MM.1S (cell line): Measurements from ENCODE around the gene LRRC61.
A peak's percentile ranks its signal among the peaks of the same experiment; 100 is the strongest.
"Not testable (repeated sequence)": the region's sequence is repeated elsewhere in the genome, so short reads cannot be mapped to it uniquely, and the experiment has no call there.

Source experiments
- DNase-seq: peaks from one replicate; pipeline ENCODE4 v3.0.0-alpha.2; 2015
- H2AFZ ChIP-seq: fragments of 300-600 bp; sonication (generic); 2 replicates; pipeline ENCODE4 v1.6.0; 2016; ENCODE audit warnings: antibody characterized with exemption, low read length
- H3F3A ChIP-seq: fragments of 300-600 bp; sonication (generic); 2 replicates; pipeline ENCODE4 v1.6.1; 2016; ENCODE audit warnings: mild to moderate bottlenecking, antibody characterized with exemption, low read length, moderate library complexity, mixed read lengths; ENCODE audit not compliant: insufficient read depth
- H3K27ac ChIP-seq: fragments of 300-600 bp; sonication (generic); 2 replicates; pipeline ENCODE4 v1.5.1; 2016; ENCODE audit warnings: mild to moderate bottlenecking, low read length
- H3K27me3 ChIP-seq: fragments of 300-600 bp; sonication (generic); replicated peaks from 2 replicates; pipeline ENCODE4 v1.6.0; 2016; ENCODE audit warnings: low read length; ENCODE audit not compliant: insufficient read depth
- H3K36me3 ChIP-seq: fragments of 300-600 bp; sonication (generic); replicated peaks from 2 replicates; pipeline ENCODE4 v1.6.1; 2016; ENCODE audit warnings: mild to moderate bottlenecking, low read length, mixed read lengths; ENCODE audit not compliant: insufficient read depth
- H3K4me1 ChIP-seq: fragments of 300-600 bp; sonication (generic); 2 replicates; pipeline ENCODE4 v1.6.1; 2016; ENCODE audit warnings: low read length, mixed read lengths
- H3K4me2 ChIP-seq: fragments of 300-600 bp; sonication (generic); 2 replicates; pipeline ENCODE4 v1.6.0; 2016; ENCODE audit warnings: low read depth, low read length
- H3K4me3 ChIP-seq: fragments of 300-600 bp; sonication (generic); 2 replicates; pipeline ENCODE4 v1.5.1; 2016; ENCODE audit warnings: low read length, mixed read lengths
- H3K79me2 ChIP-seq: fragments of 300-600 bp; sonication (generic); 2 replicates; pipeline ENCODE4 v1.6.1; 2016; ENCODE audit warnings: mixed run types, low read length, mixed read lengths
- H3K9ac ChIP-seq: fragments of 300-600 bp; sonication (generic); 2 replicates; pipeline ENCODE4 v1.6.1; 2016; ENCODE audit warnings: low read length, mixed read lengths
- H3K9me2 ChIP-seq: fragments of 300-600 bp; sonication (generic); replicated peaks from 2 replicates; pipeline ENCODE4 v1.6.1; 2016; ENCODE audit warnings: mild to moderate bottlenecking, low read length, mixed read lengths; ENCODE audit not compliant: insufficient read depth
- H3K9me3 ChIP-seq: fragments of 300-600 bp; sonication (generic); replicated peaks from 2 replicates; pipeline ENCODE4 v1.6.1; 2016; ENCODE audit warnings: mild to moderate bottlenecking, low read length, mixed read lengths; ENCODE audit not compliant: insufficient read depth
- H4K20me1 ChIP-seq: fragments of 300-600 bp; sonication (generic); 2 replicates; pipeline ENCODE4 v1.6.1; 2016; ENCODE audit warnings: mild to moderate bottlenecking, low read length, moderate library complexity, mixed read lengths; ENCODE audit not compliant: insufficient read depth
- CTCF ChIP-seq: fragments of 300-600 bp; sonication (generic); IDR thresholded peaks from 2 replicates; pipeline ENCODE4 v1.5.1; 2016; ENCODE audit warnings: antibody characterized with exemption, low read length, mixed read lengths
- EZH2 ChIP-seq: fragments of 300-600 bp; sonication (generic); optimal IDR thresholded peaks from 2 replicates; pipeline ENCODE3; 2017; ENCODE audit warnings: low read depth, mild to moderate bottlenecking, antibody characterized with exemption, low read length, mixed read lengths
- EZH2phosphoT487 ChIP-seq: fragments of 300-600 bp; sonication (generic); IDR thresholded peaks from 2 replicates; pipeline ENCODE4 v1.6.1; 2018; ENCODE audit warnings: antibody characterized with exemption, low read length

Gene LRRC61

GRCh38 chr7:150311146-150311545 is 12.0 kb upstream of the LRRC61 start:
- Histone ChIP-seq H3K9me3 (no peaks in the 10 kb centered on the region), H3K27ac (no peak overlapping the region), H3K9me2 (no peaks in the 10 kb centered on the region), H3K9ac (no peak overlapping the region), H2AFZ (no peak overlapping the region), H3K4me2 (no peak overlapping the region), H3K79me2 (peaks cover 29% of the 10 kb centered on the region; the same call in 1 of the 2 replicates), H3F3A (no peaks in the 10 kb centered on the region), H3K27me3 (no peaks in the 10 kb centered on the region), H3K4me3 (no peak overlapping the region), H3K4me1 (peaks cover 16% of the 10 kb centered on the region), H3K36me3 (no peaks in the 10 kb centered on the region), H4K20me1 (no peaks in the 10 kb centered on the region)
- DNase-seq, result no peak
- TF ChIP-seq EZH2, result no peak
- no peak for TF ChIP-seq CTCF
- no peak for TF ChIP-seq EZH2phosphoT487

GRCh38 chr7:150311711-150312110 is 11.4 kb upstream of the LRRC61 start:
- no peaks in the 10 kb centered on the region for H3K27me3 ChIP-seq
- no peak overlapping the region for H3K9ac ChIP-seq
- no peaks in the 10 kb centered on the region for H3K36me3 ChIP-seq
- no peaks in the 10 kb centered on the region for H3K9me3 ChIP-seq
- no peak for TF ChIP-seq CTCF
- TF ChIP-seq EZH2phosphoT487, result no peak
- TF ChIP-seq EZH2, result no peak
- no peaks in the 10 kb centered on the region for H3K9me2 ChIP-seq
- no peak overlapping the region for H2AFZ ChIP-seq
- no peak for DNase-seq
- H3K79me2 ChIP-seq, result peaks cover 29% of the 10 kb centered on the region; the same call in 1 of the 2 replicates
- H3K4me2 ChIP-seq, result no peak overlapping the region
- no peaks in the 10 kb centered on the region for H4K20me1 ChIP-seq
- peaks cover 16% of the 10 kb centered on the region for H3K4me1 ChIP-seq
- H3K27ac ChIP-seq, result no peak overlapping the region
- no peaks in the 10 kb centered on the region for H3F3A ChIP-seq
- no peak overlapping the region for H3K4me3 ChIP-seq

GRCh38 chr7:150312649-150313366 is 10.3 kb upstream of the LRRC61 start:
- H3K4me2 ChIP-seq, H3F3A ChIP-seq, H4K20me1 ChIP-seq, H2AFZ ChIP-seq, H3K9ac ChIP-seq, H3K9me3 ChIP-seq, H3K27me3 ChIP-seq, H3K4me3 ChIP-seq, H3K9me2 ChIP-seq, H3K36me3 ChIP-seq: not testable (repeated sequence)
- Histone ChIP-seq H3K79me2 (peaks cover 26% of the 10 kb centered on the region; the same call in 1 of the 2 replicates), H3K4me1 (peaks cover 16% of the 10 kb centered on the region), H3K27ac (0 out of 2 replicates have a peak overlapping the region, but pooled peaks have one; percentile 4)
- DNase-seq, result peak; percentile 54

GRCh38 chr7:150313367-150313809 is 9.8 kb upstream of the LRRC61 start:
- H4K20me1 ChIP-seq, result no peaks in the 10 kb centered on the region
- H3K4me2 ChIP-seq, result no peak overlapping the region
- H3K9ac ChIP-seq, result no peak overlapping the region
- H3K79me2 ChIP-seq, result peaks cover 23% of the 10 kb centered on the region; the same call in 1 of the 2 replicates
- H3K27me3 ChIP-seq, result no peaks in the 10 kb centered on the region
- no peaks in the 10 kb centered on the region for H3K9me3 ChIP-seq
- H3K36me3 ChIP-seq, result no peaks in the 10 kb centered on the region
- no peak for DNase-seq
- no peak overlapping the region for H3K27ac ChIP-seq
- H2AFZ ChIP-seq, result no peak overlapping the region
- H3F3A ChIP-seq, result no peaks in the 10 kb centered on the region
- no peaks in the 10 kb centered on the region for H3K9me2 ChIP-seq
- peaks cover 16% of the 10 kb centered on the region for H3K4me1 ChIP-seq
- H3K4me3 ChIP-seq, result no peak overlapping the region
- TF ChIP-seq EZH2 (no peak), CTCF (no peak), EZH2phosphoT487 (no peak)
